GM12874 (cell line): ENCODE results near the gene HCAR1.

ENCODE experiments used
- TF ChIP-seq, protein P1 (sequence below): IDR thresholded peaks from 2 replicates; pipeline ENCODE4 v1.5.1; 2011; ENCODE audit warnings: low read depth, mild to moderate bottlenecking, control low read depth, low read length, moderate library complexity; ENCODE audit not compliant: insufficient read depth

Gene HCAR1

DNA sequence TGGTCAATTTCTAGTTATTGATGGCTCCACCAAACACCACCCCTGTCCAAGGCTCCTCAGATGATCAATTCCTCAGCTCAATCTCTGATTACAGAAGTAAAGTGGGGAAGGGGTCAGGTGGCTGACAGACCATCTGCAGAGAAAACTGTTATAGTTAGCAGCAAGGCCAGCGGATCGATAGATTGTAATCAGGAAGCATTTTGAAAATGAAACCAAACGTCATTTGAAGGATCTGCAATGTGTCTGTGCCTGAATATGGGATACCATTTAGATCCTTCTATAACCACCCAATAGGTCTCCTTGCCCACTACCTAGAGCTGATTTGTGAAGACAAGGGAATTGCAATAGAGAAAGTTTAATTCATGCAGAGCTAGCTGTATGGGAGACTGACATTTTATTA lies 39.1 kb downstream of the HCAR1 start:
- TF ChIP-seq, protein P1, sequence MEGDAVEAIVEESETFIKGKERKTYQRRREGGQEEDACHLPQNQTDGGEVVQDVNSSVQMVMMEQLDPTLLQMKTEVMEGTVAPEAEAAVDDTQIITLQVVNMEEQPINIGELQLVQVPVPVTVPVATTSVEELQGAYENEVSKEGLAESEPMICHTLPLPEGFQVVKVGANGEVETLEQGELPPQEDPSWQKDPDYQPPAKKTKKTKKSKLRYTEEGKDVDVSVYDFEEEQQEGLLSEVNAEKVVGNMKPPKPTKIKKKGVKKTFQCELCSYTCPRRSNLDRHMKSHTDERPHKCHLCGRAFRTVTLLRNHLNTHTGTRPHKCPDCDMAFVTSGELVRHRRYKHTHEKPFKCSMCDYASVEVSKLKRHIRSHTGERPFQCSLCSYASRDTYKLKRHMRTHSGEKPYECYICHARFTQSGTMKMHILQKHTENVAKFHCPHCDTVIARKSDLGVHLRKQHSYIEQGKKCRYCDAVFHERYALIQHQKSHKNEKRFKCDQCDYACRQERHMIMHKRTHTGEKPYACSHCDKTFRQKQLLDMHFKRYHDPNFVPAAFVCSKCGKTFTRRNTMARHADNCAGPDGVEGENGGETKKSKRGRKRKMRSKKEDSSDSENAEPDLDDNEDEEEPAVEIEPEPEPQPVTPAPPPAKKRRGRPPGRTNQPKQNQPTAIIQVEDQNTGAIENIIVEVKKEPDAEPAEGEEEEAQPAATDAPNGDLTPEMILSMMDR = no peak

DNA sequence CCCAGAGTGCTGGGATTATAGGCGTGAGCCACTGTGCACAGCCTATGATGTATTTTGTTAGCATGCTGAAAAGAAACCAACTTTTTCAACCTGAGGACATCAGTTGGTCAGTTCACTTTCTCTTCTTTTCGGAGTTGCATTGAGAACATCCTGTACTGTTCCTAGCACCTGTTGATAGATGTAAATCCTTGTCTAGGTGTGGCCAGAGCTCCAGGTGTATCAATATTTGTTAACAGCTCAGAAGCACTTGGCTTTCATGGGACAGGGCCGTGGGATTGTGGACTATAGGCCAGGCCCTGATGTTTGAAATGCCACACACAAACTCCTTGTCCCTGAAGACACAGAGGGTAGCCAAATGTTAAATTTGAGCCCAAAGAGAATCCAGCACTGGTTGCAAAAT lies 42.4 kb downstream of the HCAR1 start:
- TF ChIP-seq, protein P1 = no peak

DNA sequence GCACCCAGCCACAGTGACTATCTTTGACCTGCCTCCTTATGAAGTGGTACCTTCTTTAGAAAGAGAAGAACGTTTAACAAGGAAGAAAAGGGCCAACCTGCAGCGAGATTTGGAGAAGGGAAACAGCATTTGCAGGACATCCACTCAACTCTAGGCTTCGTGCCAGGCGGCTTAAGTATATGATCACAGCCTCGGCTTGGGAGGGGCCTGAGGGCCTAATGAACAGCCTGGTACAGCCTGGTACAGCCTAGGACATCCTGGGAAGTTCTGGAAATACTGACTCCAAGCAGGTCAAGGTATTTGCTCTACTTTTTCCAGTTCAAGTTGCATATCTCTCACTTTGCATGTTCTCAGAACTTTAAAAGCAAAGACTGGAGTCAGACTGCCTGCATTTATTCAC lies 43.6 kb downstream of the HCAR1 start:
- TF ChIP-seq, protein P1 = no peak

DNA sequence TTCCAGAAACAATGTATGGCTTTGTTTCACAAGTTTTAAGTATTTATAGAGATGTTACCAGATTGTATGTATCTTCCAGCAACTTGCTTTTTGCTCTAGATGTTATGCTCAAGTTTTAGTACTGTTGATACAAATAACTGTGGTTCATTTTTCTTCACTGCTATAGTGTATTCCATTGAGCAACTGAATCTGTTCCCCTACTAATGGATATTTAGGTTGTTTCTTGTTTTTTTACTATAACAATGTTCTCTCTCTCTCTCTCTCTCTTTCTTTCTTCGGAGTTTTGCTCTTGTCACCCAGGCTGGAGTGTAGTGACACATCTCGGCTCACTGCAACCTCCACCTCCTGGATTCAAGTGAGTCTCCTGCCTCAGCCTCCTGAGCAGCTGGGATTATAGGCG lies 44.1 kb downstream of the HCAR1 start:
- TF ChIP-seq, protein P1 = no peak

DNA sequence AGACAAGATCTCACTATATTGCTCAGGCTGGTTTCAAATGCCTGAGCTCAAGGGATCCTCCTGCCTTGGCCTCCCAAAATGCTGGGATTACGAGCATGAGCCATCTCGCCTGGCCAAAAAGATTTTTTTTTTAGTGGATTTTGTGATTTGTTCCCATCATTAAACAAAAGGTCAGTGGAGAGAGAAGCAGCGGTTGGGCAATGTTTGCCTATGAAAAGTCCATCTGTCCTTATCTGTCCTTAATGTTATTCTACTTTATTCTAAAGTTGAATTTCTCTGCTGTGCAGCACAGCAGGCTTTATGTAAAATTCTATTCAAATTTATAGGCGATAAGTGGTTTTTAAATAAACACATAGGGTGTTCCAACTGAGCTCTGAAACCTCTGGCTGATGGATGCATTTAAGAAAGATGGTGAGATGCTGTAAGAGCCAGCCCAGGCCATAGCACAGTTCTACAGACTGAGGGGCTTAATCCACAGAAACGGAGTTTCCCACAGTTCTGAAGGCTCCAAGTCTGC lies 46.3 kb downstream of the HCAR1 start:
- TF ChIP-seq, protein P1 = no peak

DNA sequence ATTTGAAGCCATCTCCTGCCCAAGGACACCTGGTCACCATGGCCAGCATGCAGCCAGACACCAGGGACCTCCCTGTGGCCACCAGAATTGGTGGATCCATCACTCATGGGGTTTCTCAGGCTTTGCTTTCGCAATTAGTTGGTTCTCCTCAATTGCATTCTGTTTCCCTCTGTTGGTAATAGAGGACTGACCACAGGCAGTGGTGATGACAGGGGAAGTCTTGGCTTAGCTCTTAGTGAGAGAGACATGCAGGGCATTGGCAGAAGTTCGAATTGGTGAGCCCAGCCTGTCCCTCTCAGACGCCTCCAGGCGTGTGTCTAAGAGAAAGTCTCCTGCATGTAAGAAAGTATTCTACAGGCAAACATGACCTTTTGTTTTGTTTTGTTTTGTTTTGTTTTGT lies 48.8 kb downstream of the HCAR1 start:
- TF ChIP-seq, protein P1 = no peak
